Hematopoietic multipotent progenitor cell treated with erythropoietin and hydrocortisone succinate and interleukin-3 and kit ligand, for 4 days (in vitro differentiated cells): ENCODE data around the gene FAM210B.
"Not testable (repeated sequence)": the region's sequence is repeated elsewhere in the genome, so short reads cannot be mapped to it uniquely, and the experiment has no call there.

ENCODE experiments used
- DNase-seq: peaks from one replicate; pipeline ENCODE4 v3.0.0-alpha.2; 2015

The FAM210B gene, protein sequence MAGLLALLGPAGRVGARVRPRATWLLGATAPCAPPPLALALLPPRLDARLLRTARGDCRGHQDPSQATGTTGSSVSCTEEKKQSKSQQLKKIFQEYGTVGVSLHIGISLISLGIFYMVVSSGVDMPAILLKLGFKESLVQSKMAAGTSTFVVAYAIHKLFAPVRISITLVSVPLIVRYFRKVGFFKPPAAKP

GRCh38 chr20:56358600-56359211, at the start of gene FAM210B:
FAM210B (plus strand) TSS chr20:56358974; CDS start chr20:56359006, 32 bp downstream.
- peak; percentile 95 for DNase-seq

DNA sequence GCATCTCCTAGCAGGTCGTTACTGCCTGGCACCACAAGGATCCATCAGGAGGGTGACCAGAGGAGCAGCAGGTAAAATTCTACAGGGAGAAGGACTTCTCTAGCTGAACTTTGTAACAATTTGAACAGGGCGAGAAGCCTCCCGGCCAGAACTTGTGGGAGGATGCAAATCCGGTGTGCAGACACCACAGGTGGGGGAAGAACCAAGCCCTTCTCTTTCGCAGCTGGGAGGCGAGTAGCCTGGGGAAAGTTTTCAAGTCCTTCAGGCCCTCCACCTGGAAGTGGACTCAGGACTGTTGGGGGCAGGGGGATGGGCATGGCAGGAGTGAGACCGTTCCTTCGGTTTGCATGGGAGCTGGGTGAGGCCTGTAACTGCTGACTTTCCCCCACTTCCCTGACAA, 42.7 kb upstream of the FAM210B start:
- DNase-seq: no peak

- no peak for DNase-seq
Observed at GRCh38 chr20:56316483-56316882, 42.3 kb upstream of the FAM210B start.

DNA sequence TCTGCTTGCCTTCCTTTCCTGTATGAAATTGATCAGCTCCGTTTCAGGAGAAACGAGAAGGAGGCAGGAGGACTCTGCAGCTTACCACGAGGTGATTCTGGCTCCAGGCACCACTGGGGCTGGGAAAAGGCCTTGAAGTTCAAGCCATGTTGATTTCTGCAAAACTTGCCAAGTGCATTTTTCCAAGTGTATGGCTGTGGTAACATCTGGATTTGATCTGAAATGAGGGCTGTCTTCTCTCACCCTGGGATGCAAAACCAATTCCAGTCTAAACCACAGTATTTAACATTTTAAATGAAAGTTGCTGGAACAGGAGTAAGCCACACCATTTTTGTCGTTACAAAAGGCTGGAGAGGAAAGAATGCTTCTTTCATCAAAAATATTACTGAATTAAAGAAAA, 36.1 kb upstream of the FAM210B start:
- DNase-seq: no peak

DNA sequence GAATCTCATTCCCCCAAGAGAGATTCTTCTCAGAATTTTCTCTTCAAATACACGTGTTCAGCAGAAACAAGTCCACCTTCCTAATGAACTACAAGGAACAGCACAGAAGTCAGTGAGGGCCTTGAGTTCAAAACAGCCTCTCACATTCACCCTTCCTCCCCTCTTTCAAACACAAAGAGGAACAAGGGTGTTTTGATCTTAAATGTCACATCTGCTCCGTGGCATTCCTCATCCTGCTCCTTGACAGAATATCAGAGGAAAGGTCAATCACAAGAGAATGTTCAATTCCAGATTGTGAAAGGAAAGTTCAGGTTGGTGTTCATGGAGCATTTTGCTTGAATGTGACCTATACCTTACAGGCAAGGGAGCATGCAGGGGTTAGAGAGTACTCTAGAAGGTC, 35.6 kb upstream of the FAM210B start:
- DNase-seq: no peak

GRCh38 chr20:56323656-56324055, 35.1 kb upstream of the FAM210B start:
- no peak for DNase-seq

DNA sequence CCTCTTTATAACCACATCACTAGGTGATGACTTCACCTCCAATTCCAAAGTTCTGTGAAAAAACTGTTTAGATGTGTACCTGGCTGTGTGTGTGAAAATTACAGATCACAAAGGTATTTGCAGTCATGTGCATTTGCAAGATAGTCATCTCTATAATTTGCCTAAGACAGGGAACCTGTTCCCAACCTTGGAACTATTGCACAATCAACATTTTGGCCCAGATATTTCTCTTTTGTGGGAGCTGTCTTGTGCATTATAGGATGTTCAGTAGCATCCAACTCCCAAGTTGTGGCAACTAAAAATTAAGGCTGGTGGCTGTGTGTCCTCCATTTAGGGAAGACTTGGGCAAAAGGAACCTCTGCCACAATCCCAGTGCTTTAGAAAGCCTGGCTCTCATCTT, 34.0 kb upstream of the FAM210B start:
- DNase-seq: no peak

DNA sequence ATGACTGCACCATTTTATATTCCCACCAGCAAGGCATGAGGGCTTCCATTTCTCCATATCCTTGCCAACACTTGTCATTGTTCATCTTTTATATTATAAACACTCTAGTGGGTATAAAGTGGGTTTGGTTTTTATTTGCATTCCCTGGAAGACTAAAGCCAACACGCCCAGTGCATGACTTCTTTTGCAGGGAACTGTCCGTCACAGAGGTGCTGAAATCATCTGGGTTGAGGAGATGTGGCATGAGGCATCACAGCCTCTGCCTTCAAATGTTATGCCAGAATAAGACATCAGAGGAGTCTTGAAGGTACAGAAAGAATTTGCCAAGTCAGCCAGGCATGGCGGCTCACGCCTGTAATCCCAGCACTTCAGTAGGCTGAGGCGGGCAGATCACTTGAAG, 29.9 kb upstream of the FAM210B start:
- DNase-seq: peak; percentile 57

- DNase-seq: not testable (repeated sequence)
Observed at GRCh38 chr20:56336709-56337108, 22.1 kb upstream of the FAM210B start.

DNA sequence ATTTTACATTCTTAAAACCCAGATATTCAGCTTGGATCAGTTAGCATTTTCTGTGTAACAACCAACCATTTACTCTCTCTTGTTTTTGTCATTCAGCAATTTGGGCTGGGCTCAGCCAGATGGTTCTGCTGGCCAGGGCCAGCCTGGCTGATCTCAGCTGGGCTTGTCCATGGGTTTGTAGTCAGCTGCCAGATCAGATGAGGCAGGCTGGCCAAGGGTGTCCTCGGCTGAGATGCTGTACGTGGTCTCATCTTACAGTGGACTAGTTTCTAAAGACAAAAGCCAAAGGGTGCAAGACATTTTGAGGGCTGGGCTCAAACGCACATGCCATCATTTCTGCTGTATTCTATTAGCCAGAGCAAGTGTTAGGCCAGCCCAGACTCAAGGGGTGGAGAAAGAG, 16.0 kb upstream of the FAM210B start:
- no peak for DNase-seq

DNA sequence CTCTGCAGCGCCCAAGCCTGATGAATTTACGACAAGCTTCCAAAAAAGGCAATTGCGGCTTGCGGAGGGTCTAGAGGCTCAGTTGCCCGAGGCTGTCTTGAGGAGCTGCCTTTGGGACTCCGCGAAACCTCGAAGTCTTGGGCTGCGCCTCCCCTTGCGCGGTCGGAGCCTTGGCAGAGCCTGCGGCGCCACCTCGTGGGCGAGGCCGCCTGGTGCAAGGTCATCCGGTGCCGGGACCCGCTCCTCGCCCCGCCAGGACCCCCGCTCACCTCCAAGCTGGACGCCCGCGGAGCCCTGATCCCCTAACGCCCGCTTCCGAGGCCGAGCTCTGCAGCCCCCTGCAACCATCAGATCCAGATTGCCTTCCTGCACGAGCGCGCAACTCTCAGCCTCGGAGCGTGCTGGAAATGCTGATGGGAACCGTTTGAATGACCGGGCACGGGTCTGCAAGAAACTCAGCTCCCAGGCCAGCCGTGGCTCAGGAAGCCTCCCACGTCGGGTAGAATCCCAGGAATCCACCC, 14.9 kb upstream of the FAM210B start:
- DNase-seq: peak; percentile 78

GRCh38 chr20:56345911-56346310, 12.9 kb upstream of the FAM210B start:
- DNase-seq: no peak

GRCh38 chr20:56347628-56348304, 11.0 kb upstream of the FAM210B start:
- no peak for DNase-seq

DNA sequence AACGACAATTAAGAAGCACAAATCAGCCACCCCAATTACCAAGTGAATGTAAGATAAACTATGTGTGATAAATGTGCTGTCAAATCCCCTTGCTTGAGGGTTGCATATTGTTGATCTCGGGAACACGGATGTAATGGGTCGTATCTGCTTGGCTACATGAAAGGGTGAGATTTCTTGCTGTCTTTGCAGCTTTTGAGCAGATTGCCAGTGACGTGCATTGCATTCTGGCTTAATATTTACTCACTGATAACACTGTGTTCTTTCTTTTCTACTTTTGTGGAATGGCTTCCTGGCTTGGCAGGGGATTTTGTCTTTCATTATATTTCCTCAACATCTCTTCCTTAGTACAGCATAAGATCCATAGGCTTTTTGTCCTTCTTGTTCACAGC, 10.5 kb upstream of the FAM210B start:
- DNase-seq: no peak

DNA sequence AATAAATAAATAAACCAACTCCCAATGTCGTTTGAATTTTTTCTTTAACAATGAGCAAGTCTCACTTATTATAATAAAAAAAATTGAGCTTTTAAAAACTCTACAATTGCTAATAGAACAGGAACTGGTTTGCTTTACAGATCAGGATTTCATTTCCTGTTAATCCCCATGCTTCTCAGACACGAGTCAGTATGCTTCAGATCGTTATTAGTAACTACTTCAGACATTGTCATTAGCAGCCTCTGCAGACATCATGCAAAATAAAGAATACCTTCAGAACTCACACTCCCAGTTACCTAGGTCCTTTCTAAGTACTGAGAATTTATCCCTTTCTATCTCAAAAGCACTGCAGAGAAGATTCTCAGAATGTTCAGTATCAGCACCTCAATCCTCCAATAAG, 10.0 kb upstream of the FAM210B start:
- DNase-seq: no peak

DNA sequence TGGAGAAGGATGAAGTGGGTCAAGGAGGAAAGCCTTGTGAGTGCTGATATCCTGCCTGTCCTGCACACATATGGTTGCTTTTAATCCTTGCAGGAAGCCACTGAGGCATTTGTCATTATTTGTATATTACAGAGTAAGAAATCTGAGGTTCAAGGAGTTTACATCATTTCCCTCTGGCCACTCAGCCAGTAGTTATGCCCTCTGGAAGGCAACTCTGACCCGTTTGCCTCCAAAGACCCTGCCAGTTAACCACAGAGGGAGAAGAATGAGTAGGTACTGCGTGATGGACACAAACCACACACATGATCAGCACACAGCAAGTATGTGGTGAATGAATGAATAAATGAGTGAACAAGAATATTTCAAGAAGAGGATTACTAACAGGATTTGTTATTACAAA, 7.9 kb upstream of the FAM210B start:
- DNase-seq: no peak

GRCh38 chr20:56352345-56353055, 6.3 kb upstream of the FAM210B start:
- no peak for DNase-seq

DNA sequence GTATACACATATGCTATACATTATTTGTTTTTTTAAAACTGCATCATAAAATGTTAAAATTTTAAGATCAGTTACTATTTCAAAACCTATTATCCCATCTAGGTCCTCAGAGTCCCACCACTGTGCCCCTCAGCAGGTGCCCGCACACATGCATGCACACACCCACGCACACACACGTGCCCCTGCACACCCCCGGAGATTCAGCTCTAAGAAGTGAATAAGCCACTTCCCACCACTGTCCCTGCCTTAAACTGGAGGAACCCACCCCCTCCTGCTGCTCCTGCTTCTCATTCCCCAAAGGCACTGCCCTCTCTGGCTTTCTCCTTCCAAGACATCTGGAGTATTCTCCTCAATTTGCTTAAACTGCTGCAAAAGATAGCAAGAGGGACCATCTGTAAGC, 5.4 kb upstream of the FAM210B start:
- no peak for DNase-seq

- DNase-seq: no peak
Observed at GRCh38 chr20:56358070-56358469, 704 bp upstream of the FAM210B start.

DNA sequence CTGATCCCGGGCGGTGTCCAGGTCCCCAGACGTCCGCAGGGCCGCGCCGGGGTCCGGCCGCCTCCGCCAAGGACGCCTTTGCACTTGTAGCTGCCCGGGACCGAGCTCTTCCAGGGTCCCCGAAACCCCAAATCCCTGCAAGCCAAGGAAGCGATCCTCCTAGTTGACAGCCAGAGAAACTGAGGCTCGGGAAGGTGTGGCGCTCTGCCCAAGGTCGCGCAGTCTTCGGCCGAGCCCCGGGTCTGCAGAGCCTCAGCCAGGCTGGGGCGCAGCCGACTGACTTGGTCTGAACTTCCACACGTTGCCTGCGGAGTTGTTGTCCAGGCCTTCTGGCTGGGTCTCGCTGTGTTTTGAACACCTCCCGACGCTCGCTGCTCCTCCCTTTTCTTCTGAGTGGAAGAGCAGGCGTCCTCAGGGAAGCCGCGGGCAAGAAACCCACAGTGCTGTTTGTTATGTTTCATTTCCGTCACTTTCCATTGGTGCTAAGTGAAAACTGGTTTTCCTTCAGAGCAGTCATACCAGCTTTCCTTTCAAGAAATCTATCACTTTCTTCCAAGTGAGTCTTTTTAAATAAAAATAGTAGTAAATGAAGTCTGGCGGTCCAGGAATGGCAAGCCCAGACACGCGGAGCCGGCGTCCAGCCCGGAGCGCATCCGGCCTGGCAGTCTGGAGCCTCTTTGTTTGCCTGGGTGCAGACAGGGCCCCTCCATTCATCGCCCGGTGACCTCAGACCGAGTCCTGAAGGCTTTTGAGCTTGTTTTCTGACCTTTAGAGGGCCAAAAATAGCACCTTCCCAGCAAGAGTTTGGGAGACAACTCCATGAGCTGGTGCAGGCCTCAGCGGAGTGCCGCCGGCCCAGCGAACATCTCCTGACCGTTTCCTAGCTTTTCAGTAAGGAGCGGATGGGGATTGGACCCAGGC, 698 bp downstream of the FAM210B start:
- peak; percentile 70 for DNase-seq

DNA sequence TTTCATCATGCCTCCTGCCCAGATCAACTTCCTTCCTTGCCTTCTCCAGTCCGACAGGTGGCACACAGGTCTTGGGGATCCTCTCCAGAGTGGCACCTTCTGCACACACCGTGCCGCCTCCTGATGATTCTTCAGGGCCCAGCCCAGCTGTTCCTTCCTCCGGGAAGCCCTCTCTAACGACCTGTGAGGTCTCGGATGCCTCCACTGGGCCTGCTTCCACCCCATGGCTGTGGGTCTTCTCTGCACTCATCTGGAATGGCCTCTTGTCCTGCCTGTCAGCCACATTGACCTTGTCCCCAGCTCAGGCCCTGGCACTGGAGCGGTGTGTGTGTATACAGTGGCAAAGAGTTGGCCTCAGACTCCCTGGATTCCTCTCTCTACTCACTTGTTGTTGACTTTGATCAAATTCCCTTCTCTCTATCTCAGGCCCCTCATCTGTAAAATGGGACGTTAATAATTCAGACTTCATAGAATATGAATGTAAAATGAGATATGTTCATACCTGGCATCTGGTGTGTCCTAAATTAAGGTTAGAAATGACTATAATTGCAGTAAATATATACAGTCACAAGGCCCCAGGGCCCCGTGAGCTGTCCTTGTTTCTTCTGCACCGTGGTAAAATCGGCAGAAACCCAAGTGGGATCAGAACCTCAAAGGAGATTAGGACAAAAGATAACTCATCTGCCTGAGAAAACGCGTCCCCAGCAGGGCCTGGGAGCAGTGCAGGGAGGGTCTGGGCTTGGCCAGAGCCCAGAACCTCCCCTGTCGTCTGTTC, 1.5 kb downstream of the FAM210B start:
- no peak for DNase-seq

DNA sequence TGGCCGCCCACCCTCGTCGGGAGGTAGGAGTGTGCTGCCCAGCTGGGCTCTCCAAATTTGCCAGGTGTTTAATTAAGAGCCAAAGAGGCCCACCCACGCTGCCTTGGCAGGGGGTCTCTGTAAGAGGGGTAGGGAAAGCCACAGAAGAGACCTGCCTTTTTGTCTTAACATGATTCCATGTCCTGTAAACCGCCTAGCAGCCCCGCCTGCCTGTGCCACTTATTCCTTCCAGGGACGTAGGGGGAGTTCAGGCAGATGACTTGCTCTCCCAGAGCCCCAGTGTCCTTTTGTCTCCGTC, 2.1 kb downstream of the FAM210B start:
- no peak for DNase-seq
